Cerebellar nuclear complex (tissue), 1 donor: ENCODE results near the gene ELFN1.

Source experiments
- DNase-seq, 2 experiments: peaks; one replicate each; lab custom pipeline; 2025; lab: John Stamatoyannopoulos, UW

ELFN1 gene

GRCh38 chr7:1742555-1743303 is 72.7 kb downstream of the ELFN1 start:
- no peak for DNase-seq

- no peak for DNase-seq
Measured at GRCh38 chr7:1743481-1744230, 73.6 kb downstream of the ELFN1 start.

GRCh38 chr7:1744296-1745017 is 74.4 kb downstream of the ELFN1 start:
- no peak for DNase-seq

GRCh38 chr7:1745018-1745532 is 75.0 kb downstream of the ELFN1 start:
- no peak for DNase-seq

GRCh38 chr7:1745576-1746490 is 75.8 kb downstream of the ELFN1 start:
- DNase-seq = no peak

- no peak for DNase-seq
Measured at GRCh38 chr7:1746491-1746975, 76.5 kb downstream of the ELFN1 start.

GRCh38 chr7:1747004-1747801 is 77.1 kb downstream of the ELFN1 start:
- no peak for DNase-seq

GRCh38 chr7:1748076-1748838 is 78.2 kb downstream of the ELFN1 start:
- no peak for DNase-seq

GRCh38 chr7:1748839-1749173 is 78.7 kb downstream of the ELFN1 start:
- DNase-seq = no peak

GRCh38 chr7:1749351-1749863 is 79.3 kb downstream of the ELFN1 start:
- no peak for DNase-seq

- DNase-seq = no peak
Measured at GRCh38 chr7:1749864-1750466, 79.9 kb downstream of the ELFN1 start.

GRCh38 chr7:1750541-1751021 is 80.5 kb downstream of the ELFN1 start:
- DNase-seq = no peak

- DNase-seq = no peak
Measured at GRCh38 chr7:1752111-1752510, 82.0 kb downstream of the ELFN1 start.

- no peak for DNase-seq
Measured at GRCh38 chr7:1752771-1753563, 82.9 kb downstream of the ELFN1 start.

- no peak for DNase-seq
Measured at GRCh38 chr7:1753564-1753867, 83.4 kb downstream of the ELFN1 start.

- no peak for DNase-seq
Measured at GRCh38 chr7:1754345-1754908, 84.3 kb downstream of the ELFN1 start.

GRCh38 chr7:1755783-1756625 is 85.9 kb downstream of the ELFN1 start:
- no peak for DNase-seq
